Neural cell (in vitro differentiated cells): ENCODE data around the gene NLRP5. TPM values are rescaled to one million over a fixed set of nuclear protein-coding genes. Genes with fewer than 3 reads are reported as not detected.

Source experiments
- H2AFZ ChIP-seq: fragments of 200-600, 300-800 bp; sonication (generic), shearing (Covaris generic); 2 replicates; pipeline ENCODE4 v1.6.0; 2014; ENCODE audit warnings: low read depth, mild to moderate bottlenecking, antibody characterized with exemption, low read length, moderate library complexity
- H3F3A ChIP-seq: fragments of 200-600 bp; shearing (Covaris generic); 2 replicates; pipeline ENCODE4 v1.6.1; 2016; ENCODE audit warnings: mild to moderate bottlenecking, moderate library complexity, mixed read lengths, antibody characterized with exemption, low read length; ENCODE audit not compliant: insufficient read depth, poor library complexity, severe bottlenecking
- H3K27ac ChIP-seq: fragments of 200-600, 300-800 bp; sonication (generic), shearing (Covaris generic); 2 replicates; pipeline ENCODE4 v1.5.1; 2014; ENCODE audit warnings: mild to moderate bottlenecking, low read length, moderate library complexity
- H3K27me3 ChIP-seq: fragments of 300-800, 200-600 bp; sonication (generic), shearing (Covaris generic); 2 replicates; pipeline ENCODE4 v1.6.0; 2014; ENCODE audit warnings: mild to moderate bottlenecking, low read depth, low read length, moderate library complexity; ENCODE audit not compliant: insufficient read depth
- H3K36me3 ChIP-seq: fragments of 300-800, 200-600 bp; sonication (generic), shearing (Covaris generic); 2 replicates; pipeline ENCODE4 v1.5.1; 2014; ENCODE audit warnings: mild to moderate bottlenecking, antibody characterized with exemption, low read length, moderate library complexity; ENCODE audit not compliant: insufficient read depth
- H3K4me2 ChIP-seq: fragments of 300-800, 200-600 bp; sonication (generic), shearing (Covaris generic); 2 replicates; pipeline ENCODE4 v1.6.0; 2014; ENCODE audit warnings: mild to moderate bottlenecking, low read length
- H3K4me3 ChIP-seq: fragments of 300-800, 200-600 bp; sonication (generic), shearing (Covaris generic); 2 replicates; pipeline ENCODE4 v1.5.1; 2014; ENCODE audit warnings: mild to moderate bottlenecking, low read length, moderate library complexity
- H3K79me2 ChIP-seq: fragments of 200-600 bp; shearing (Covaris generic); replicated peaks from 2 replicates; pipeline ENCODE4 v1.6.0; 2014; ENCODE audit warnings: mild to moderate bottlenecking, low read length, moderate library complexity; ENCODE audit not compliant: insufficient read depth
- H3K9ac ChIP-seq: fragments of 300-800, 200-600 bp; sonication (generic), shearing (Covaris generic); 2 replicates; pipeline ENCODE4 v1.6.1; 2016; ENCODE audit warnings: mild to moderate bottlenecking, low read length, mixed read lengths
- H3K9me2 ChIP-seq: fragments of 200-600 bp; shearing (Covaris generic); 2 replicates; pipeline ENCODE4 v1.6.1; 2016; ENCODE audit warnings: mild to moderate bottlenecking, low read length, mixed read lengths; ENCODE audit not compliant: insufficient read depth
- H3K9me3 ChIP-seq: fragments of 200-600, 300-800 bp; sonication (generic), shearing (Covaris generic); 2 replicates; pipeline ENCODE4 v1.6.1; 2016; ENCODE audit warnings: mild to moderate bottlenecking, mixed run types, low read length, moderate library complexity, mixed read lengths
- H4K20me1 ChIP-seq: fragments of 200-600 bp; shearing (Covaris generic); 2 replicates; pipeline ENCODE4 v1.6.1; 2016; ENCODE audit warnings: mild to moderate bottlenecking, mixed run types; ENCODE audit not compliant: insufficient read depth
- CTCF ChIP-seq: fragments of 450-650 bp; IDR thresholded peaks from 2 replicates; pipeline ENCODE4 v1.5.1; 2014; ENCODE audit warnings: antibody characterized with exemption, mild to moderate bottlenecking, moderate library complexity; ENCODE audit not compliant: poor library complexity, severe bottlenecking
- EP300 ChIP-seq: fragments of 450-650 bp; conservative IDR thresholded peaks from 2 replicates; pipeline ENCODE4 v1.6.1; 2014; ENCODE audit warnings: antibody characterized with exemption, mild to moderate bottlenecking, moderate library complexity; ENCODE audit not compliant: poor library complexity, severe bottlenecking
- EZH2 ChIP-seq: fragments of 200-600, 300-800 bp; shearing (Covaris generic), sonication (generic); IDR thresholded peaks from 2 replicates; pipeline ENCODE4 v1.6.1; 2014; ENCODE audit warnings: antibody characterized with exemption, low read length, borderline replicate concordance, mild to moderate bottlenecking; ENCODE audit not compliant: insufficient read depth, poor library complexity, severe bottlenecking
- MXI1 ChIP-seq: fragments of 450-650 bp; conservative IDR thresholded peaks from 2 replicates; pipeline ENCODE4 v1.6.1; 2014; ENCODE audit warnings: antibody characterized with exemption, mild to moderate bottlenecking; ENCODE audit not compliant: poor library complexity, severe bottlenecking
- POLR2AphosphoS5 ChIP-seq: IDR thresholded peaks from 2 replicates; pipeline ENCODE4 v1.6.1; 2012
- RAD21 ChIP-seq: fragments of 450-650 bp; conservative IDR thresholded peaks from 2 replicates; pipeline ENCODE4 v1.6.1; 2014; ENCODE audit warnings: antibody characterized with exemption, mild to moderate bottlenecking, moderate library complexity
- REST ChIP-seq: IDR thresholded peaks from 2 replicates; pipeline ENCODE4 v1.6.1; 2012; ENCODE audit warnings: borderline replicate concordance
- SMC3 ChIP-seq: fragments of 450-650 bp; conservative IDR thresholded peaks from 2 replicates; pipeline ENCODE4 v1.6.1; 2014; ENCODE audit warnings: antibody characterized with exemption, mild to moderate bottlenecking, moderate library complexity; ENCODE audit not compliant: poor library complexity
- TAF1 ChIP-seq: IDR thresholded peaks from 2 replicates; pipeline ENCODE4 v1.6.1; 2012; ENCODE audit warnings: low read depth
- polyA plus RNA-seq: library from polyadenylated mRNA; depleted of rRNA; stranded (reverse); fragments of >200 nt; gene quantifications from 2 replicates; pipeline ENCODE4 v1.2.3, GENCODE V29; 2014

Gene NLRP5
- polyA plus RNA-seq, 1 donor from 2014 or later = not detected

GRCh38 chr19:56107626-56108351 lies 121.2 kb downstream of the NLRP5 start:
- TF ChIP-seq REST = no peak
- no peak for TF ChIP-seq CTCF
- no peak for TF ChIP-seq EZH2
- TF ChIP-seq TAF1 = no peak
- TF ChIP-seq EP300 = no peak
- TF ChIP-seq MXI1 = no peak
- no peak for TF ChIP-seq POLR2AphosphoS5
- TF ChIP-seq SMC3 = no peak
- TF ChIP-seq RAD21 = no peak
- H3K79me2 ChIP-seq = peaks cover 29% of the 10 kb centered on the region
- H3K4me2 ChIP-seq = no peak overlapping the region
- no peaks in the 10 kb centered on the region for H3K27me3 ChIP-seq
- H3F3A ChIP-seq = no peaks in the 10 kb centered on the region
- no peak overlapping the region for H2AFZ ChIP-seq
- no peaks in the 10 kb centered on the region for H4K20me1 ChIP-seq
- H3K4me3 ChIP-seq = no peak overlapping the region
- no peak overlapping the region for H3K27ac ChIP-seq
- no peaks in the 10 kb centered on the region for H3K9me3 ChIP-seq
- H3K9me2 ChIP-seq = no peaks in the 10 kb centered on the region
- H3K36me3 ChIP-seq = no peaks in the 10 kb centered on the region
- H3K9ac ChIP-seq = no peak overlapping the region

GRCh38 chr19:56108447-56109195 lies 122.0 kb downstream of the NLRP5 start:
- no peaks in the 10 kb centered on the region for H4K20me1 ChIP-seq
- H3K27me3 ChIP-seq = no peaks in the 10 kb centered on the region
- no peaks in the 10 kb centered on the region for H3F3A ChIP-seq
- no peak overlapping the region for H3K9ac ChIP-seq
- H3K36me3 ChIP-seq = no peaks in the 10 kb centered on the region
- H2AFZ ChIP-seq = no peak overlapping the region
- no peak overlapping the region for H3K27ac ChIP-seq
- H3K4me2 ChIP-seq = no peak overlapping the region
- H3K9me2 ChIP-seq = no peaks in the 10 kb centered on the region
- no peak overlapping the region for H3K4me3 ChIP-seq
- no peak for TF ChIP-seq SMC3
- no peak for TF ChIP-seq RAD21
- no peak for TF ChIP-seq CTCF
- no peak for TF ChIP-seq EP300
- TF ChIP-seq TAF1 = no peak
- no peak for TF ChIP-seq POLR2AphosphoS5
- no peak for TF ChIP-seq EZH2
- TF ChIP-seq MXI1 = no peak
- TF ChIP-seq REST = no peak
- peaks cover 37% of the 10 kb centered on the region for H3K79me2 ChIP-seq
- no peaks in the 10 kb centered on the region for H3K9me3 ChIP-seq
